CD1c-positive myeloid dendritic cell (primary cell): ENCODE results near the gene RNF26.
A peak's percentile ranks its signal among the peaks of the same experiment; 100 is the strongest.

Source experiments
- DNase-seq: peaks from one replicate; pipeline ENCODE4 v3.0.0-alpha.2; 2016; ENCODE audit errors: extremely low spot score

RNF26 gene

DNA sequence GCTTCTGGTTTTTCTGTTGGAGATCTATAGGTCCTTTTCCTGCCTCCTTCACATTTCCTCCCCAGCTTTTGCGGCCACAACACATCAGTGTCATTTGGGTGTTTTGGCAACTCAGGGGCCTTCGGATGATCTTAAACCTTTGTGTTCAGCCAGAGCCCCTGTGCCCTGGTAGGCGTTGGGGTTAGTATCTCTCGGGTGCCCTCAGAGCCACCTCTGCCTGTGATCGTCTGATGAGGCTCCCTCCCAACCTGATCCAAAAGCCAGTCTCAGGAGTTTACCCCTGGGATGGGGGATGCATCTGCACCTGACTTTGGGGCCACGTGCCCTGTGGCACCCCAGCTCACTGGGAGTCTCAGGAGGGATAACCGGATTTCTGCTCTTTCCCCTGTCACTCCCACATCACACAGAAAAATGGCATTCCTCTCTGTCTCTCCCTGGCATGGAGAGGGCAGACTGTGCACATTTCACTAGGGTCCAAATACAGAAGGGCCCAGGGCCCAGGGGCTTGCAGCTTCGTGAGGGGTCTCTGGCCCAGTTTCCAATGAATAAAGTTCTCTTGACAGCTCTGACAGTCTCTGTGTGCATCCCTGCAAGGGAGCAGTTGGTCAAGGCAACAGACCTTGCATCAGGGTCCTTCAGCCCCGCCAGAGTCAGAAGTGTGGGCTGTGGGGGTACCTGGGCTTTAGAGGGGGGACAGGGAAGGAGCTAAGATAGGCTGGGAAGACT lies 2.6 kb downstream of the RNF26 start:
- DNase-seq = no peak

DNA sequence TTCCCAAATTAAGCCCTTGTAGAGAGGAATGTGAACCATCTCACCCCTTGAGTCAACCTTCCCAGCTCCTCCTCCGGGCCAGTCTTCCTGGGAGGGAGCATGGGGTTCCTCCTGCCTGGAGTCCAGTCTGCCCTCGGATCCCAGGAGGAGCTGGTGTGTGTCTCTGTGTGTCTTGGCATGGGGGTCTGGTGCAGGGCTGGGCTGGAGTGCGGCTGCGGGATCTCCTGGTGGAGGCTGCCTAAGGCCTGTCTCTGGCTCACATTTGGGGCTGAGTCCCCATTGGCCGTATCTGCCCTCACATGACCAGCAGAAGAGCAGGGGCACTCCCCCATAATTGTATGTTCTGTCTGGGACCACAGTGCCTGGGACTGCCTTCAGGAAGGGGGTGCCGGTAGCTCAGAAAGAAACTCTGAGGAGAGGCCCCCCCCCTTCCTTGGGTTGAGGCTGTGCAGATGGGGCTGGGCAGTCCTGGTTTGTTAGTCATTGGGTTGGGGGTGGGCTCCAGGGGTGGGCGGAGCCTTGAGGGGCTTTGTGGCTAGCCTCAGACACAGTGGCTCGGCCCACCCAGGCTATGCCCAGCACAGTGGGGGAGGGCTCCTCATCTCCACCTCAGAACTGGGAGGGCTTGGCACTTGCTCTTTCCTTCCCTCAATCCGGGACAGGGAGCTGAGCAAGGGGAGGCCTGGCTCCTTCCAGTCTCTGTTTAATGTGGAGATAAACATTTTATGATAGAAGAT lies 3.4 kb downstream of the RNF26 start:
- no peak for DNase-seq

DNA sequence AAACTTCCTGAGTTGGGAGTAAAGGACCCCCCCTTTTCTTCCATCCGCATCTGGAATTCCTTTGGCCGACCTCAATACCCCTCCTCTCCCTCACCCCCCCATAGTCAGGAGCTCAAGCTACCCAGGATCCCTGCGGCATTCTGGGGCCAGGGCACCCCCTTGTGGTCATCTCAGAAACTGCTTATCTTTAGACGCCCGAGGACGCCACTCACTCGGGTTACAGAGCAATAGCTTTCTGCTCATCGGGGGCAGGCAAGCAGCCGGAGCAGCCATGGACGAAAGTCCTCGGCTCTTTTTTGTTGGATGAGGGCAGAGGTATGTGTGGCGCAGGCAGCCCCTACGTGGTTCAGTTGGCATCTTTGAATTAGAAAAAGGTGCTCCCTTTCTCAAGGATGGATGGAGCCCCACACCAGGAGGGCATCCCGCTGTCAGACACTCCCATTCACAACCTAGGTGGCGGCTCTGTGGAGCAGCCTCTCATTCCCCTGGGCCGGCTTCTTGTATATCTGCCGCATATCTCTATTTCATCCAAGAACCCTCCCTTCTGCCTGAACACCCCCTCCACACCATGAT lies 4.1 kb downstream of the RNF26 start:
- DNase-seq = peak; percentile 78

DNA sequence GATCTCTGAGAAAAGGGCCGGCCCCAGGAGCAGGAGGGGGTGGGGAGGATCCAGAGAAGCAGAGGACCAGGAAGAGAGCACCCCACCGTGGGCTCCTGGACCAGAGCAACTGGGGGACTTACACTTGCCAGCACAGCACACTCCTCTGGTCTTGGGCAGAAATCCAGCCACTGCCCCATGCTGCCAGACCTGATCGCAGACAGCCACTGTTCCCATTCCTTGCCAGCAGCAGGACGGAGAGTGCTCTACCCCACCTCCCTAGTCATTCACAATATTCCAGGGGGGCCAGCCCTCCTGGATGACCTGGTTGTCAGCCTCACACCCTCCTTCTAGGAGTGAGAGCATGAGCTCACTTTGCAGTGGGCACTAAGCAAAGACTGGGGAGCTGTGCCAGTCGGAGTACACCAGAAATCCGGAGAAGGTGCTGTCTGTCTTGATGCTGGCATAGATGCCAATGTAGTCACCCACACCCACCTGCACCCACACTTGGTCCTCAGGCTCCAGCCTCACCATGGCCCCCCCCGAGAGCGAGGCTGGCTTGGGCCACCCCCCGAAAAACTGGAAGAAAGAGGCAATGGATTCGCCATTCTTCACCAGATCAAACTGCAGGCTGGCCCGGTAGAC lies 4.8 kb downstream of the RNF26 start:
- no peak for DNase-seq

DNA sequence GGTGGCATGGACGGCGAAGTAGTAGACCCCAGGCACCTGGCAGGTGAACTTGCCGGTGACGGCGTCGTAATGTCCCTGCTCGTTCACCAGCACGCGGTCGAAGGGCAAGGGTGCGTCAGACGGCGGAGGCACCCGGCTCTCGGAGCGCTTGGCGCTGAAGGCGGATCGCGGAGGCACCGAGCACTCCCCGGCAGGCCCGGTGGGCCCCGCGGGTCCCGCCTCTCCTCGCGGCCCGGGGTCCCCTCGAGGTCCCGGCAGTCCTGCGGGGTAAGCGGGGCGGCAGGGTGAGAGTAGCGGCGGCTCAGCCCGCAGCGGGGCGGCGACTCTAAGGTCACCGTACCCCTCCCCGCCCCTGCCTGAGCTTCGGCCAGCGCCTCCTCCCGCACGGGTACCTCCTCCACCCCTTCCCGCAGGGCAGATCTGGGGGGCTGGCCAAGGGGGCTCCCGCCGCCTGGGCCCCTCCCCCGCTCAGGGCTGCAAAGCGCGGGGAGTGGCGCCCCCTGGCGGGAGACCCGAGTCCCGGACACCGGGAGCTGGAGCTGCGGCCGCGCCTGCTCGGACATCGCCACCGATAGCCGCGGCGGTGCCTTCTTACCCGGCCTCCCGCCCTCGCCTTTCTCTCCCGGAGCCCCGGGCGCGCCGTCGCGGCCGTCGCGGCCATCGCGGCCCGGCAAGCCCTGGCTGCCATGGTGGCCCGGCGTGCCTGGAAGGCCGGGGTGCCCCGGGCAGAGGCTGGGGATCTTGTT lies 5.4 kb downstream of the RNF26 start:
- DNase-seq = peak; percentile 51

DNA sequence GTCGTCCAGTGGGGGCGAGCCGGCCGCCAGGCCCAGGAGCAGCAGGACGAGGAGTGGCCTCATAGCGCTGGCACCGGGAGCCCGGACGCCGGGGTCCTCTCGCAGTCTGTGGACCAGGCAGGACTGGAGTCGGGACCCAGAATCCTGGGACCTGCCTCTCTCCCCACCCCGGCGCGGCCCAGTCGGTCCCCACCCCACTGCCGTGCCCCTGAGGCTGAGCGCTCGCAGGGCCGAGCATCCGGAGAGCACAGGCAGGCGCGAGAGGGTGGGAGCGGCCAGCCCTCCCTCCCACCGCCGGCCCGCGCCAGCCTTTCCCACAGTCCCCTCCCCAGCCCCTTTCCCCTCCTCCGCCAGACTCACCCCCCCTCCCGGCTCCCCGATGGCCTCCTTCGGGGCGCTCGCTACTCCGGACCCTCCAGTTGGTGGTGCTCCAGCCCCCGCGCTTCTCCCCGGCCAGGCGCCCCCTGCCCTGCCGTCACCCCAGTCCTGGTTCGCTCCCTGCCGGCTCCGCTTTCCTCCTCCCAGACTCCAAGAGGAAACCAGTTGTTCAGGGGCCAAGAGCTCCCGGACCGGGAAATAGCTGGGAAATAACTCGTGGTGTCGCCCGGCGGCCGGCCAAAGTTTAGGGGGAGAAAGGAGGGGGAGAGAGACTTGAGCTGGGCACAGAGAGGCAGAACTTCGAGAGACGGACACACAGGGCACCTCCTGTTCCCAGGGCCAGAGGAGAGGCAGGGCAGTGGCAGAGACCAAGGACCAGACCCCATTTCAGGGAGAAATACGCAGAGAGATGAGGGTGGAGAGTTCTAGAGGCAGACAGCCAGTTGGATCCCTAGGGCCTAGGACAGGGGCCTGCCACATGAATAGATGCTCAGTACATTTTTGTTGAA lies 6.3 kb downstream of the RNF26 start, which contains the start of gene C1QTNF5:
Gene C1QTNF5 (minus strand): TSS at position 549 of the 887 bp plus-strand sequence. CDS start 486 bp downstream, at position 63.
- DNase-seq = no peak

DNA sequence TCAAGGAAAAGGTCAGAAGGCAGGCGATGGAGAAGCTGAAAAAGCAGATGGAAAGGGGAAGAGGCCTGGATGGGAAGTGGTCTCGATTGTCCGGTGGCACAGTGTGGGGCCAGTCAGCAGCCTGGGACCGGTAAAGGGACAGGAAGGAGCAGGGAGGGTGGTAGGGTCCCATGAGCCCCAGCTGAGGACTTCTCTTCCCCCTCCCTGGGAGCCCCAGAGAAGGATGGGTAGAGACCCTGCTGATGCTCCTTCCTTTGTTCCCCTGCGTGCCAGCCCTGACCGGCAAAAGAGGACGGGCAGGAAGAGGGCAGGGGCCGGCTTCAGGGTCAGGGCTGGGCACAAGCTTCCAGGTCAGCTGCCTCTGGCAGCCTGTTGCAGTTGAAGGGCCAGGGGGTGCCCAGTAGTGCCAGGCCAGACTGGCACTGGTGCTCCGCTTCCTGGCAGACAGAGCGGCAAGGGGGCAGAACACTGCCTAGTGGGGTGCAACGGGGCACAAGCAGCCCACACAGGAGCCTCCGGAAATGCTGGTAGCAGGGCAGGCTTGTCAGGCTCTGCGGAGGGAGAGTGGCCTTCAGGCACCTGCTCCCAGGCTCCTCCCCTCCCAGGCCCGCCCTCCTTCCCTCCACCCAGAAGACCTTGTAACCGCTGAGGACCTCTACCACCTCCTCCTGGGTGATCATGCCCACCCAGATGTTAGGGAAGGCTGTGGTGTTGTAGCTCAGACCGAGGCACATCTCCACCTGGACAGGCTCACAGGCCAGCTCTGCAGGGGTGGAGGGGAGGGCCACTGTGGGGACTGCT lies 7.1 kb downstream of the RNF26 start:
- no peak for DNase-seq

DNA sequence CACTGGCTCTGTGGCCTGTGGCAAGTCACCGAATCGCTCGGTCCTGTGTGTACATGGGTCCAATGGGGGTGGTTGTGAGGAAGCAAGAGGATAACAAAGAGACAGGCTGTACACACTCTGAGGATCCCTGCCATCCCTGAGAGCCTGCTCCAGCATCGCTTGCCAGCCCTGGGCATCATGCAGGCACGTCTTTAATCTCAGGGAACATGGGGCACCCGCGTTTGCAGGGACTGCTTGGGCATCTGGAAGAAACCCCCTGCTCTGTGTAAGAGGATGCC lies 7.6 kb downstream of the RNF26 start:
- DNase-seq = no peak

DNA sequence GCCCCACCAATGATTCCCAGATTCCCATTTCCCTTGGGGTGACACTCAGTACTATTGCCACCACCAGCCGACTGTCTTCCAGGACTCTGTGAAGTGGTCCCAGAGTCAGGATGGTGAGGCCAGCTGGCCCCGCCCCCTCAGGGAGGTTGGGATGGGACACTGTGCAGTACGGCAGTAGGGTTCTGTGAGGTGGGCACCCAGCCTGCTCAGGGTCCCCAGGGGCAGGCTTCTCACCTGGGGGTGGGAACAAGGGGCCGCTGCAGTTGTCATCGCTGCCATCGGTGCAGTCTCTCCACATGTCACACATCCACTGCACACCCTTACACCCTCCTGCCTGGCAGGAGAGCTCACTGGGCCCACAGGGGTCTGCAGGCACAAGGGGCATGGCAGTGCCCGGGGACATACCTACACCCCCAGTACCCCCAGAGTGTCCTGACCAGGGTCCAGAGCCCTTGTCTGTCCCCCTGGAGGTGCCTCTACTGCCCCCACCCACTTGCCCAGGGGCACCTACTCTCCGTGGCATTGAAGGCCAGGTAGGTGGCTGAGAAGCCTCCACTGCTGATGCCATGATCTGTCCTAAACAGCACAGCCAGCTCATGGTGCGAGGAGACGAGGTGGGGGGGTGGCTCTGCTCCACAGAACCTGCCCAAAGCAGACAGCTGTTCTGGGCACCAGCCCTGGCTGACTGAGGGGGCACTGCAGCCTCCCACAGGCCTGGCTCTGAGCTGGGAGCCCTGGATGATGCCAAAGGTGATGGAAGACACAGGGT lies 8.2 kb downstream of the RNF26 start:
- no peak for DNase-seq

DNA sequence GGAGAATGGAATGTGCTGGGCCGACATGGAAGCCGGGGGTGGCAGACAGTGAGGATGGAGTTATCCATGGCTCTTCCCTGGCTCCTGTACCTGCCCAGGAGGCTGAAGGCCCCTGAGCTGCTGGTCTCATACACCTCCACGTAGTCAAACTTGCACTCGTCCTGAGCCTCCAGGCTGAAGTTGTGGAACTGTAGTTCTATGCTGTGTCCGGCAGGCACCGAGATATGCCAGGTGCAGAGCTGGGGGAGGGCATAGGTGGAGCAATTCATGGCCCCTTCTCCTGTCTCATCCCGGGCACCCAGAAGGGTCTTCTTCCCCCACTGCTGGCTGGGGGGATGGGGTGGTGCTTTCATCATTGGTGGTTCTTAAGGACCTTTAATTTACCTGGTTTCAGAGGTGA lies 9.4 kb downstream of the RNF26 start:
- DNase-seq = no peak

DNA sequence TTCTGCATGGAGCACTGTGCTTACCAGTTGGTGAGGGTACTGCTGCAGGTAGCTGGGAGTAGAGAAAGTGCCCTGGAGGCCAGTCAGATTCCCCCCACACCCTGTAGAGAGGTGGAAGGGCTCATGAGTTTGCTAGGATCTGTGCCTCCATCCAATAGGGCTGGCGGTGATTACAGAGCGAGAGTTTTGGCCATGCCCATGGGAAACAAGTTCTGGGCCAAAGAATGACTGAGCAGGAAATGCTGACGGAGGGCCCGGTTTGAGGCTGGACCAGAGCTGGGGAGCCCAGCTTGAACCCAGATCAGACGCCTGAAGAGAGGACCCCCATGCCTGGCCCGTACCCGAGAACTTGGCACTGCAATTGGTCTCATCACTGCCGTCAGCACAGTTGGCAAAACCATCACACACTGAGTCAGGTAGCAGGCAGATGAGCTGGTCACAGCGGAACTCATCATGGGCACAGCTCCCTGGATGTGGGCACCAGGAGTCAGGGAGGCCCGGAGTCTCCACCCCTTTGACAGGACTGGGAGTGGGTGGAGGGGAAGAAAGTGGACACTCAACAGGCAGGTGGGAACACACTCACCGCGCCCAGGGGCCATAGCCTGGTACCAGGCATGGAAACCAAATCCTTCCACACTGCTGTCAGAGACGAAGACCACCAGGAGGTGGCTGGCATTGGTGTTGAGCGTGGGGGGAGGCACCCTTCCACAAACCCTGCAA lies 10.1 kb downstream of the RNF26 start:
- no peak for DNase-seq

DNA sequence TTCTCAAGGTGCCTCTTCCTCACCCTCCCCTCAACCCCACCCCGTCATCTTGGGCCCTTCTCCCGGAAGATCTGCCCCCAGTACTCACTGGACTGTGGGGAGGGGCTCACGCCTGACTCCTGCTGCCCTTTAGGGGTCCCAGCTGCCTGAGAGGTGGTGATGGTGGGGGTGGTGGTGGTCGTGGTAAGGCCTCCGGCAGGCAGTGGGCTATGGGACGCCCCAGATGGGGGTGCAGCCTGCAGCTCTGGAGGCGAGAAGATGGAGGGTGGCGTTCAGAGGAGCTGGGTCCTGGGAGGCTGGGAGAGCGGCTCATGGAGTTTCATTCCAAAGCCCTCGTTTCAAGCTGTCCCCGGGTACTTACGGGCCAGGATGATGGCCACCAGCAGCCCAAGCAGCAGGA lies 11.4 kb downstream of the RNF26 start:
- DNase-seq = no peak

DNA sequence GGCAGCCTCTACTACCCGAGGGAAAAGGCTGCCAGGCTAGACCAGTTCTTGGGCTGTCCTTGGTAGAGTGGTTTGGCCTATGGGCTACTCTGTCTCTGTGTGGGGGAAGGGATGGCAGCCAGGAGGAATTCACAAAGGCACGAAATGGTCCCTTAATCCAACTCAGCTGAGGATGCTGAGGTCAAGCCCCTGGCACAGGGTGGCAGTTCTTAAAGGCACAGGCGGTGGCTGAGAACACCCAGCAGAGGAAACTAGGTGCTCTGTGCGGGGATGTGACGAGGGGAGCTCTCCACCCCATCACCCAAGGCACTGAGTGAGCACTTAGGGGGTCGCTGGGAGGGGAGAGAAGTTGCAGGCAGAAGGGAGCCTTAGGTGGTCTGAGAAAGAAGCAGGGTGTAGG lies 12.3 kb downstream of the RNF26 start, which contains the start of gene MFRP:
Gene MFRP (minus strand): TSS at position 101 of the 400 bp plus-strand sequence. CDS start 192 bp downstream, outside the sequence.
- no peak for DNase-seq

DNA sequence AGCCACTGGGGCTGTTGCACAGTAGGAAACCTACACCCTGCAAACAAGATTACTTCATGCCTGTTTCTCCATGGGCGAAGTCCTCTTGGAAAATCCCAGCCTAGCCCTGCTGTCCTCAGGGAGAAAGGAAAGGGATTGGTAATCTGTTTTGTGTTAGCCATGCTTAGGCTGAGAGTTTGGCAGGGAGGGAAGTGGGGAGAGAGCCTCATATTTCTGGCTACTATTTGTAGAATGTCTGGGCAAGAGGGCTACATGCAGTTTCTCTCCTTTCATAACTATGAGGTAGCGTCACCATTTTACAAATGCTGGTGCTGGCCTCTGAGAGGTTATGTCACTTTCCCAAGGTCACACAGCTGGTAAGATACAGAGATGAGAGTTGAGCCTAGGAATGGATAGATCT lies 12.9 kb downstream of the RNF26 start:
- DNase-seq = no peak

DNA sequence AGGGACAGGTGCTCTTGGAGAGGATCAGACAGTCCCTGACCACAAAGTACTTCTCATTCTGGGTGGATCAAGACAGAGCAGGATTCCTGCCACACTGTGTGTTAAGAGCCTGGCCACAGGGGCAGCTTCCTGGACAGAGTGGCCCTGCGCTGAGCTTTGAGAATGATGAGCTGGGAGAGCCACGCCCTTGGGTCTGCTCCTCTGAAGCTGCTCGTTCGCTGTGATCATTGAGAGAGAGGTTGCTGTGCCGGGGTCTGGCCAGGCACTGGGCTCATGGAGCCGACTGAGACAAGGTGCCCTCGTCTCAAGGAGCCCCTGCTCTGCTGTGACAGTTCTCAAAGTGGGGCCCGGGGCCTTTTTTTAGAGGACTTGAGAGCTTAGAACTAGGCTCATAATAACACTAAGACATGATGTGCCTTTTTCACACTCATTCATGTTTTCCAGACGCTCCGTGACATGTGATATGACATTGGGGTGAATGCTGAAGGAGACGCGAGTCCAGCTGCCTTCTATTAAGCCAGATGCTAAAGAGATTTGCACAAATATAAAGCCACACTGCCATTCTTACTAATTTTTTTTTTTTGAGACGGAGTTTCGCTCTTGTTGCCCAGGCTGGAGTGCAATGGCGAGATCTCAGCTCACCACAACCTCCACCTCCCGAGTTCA lies 13.7 kb downstream of the RNF26 start:
- no peak for DNase-seq

DNA sequence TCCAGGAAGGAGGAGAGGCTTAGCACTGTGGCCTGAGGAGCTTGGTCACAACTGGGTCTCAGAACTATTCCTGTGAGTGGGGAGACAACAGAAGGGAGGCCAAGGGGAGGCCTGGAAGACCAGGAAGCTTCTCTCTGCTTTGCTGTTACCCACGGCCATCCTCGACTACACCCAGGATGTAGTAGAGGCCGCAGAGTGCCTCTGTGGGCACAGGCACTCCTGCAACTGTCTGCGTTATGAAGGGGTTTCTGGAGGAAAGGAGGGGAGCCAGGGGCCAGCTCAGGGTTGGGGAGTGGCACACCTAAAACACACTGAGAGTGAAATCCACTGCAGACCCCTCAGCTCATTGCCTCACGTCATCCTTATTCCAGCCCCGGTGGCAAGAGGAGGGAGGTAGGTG lies 16.0 kb downstream of the RNF26 start:
- DNase-seq = no peak

DNA sequence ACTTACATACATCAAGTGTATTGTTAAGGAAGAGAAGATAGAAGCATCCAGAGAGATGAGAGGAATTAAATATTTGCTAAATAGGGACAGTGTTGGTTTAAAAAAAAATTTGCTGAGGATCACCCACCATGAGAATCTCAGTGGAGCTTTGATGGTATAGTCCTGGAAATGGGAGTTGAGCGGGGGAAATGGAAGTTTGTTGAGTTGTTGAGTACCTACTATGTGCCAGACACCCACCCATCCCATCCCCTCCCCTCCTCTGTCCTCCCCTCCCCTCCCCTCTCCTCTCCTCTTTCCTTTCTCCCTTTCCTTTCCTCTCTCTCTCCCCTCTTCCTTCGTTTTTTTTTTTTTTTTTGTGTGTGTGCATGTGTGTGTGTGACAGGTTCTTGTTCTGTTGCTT lies 16.9 kb downstream of the RNF26 start:
- DNase-seq = no peak

DNA sequence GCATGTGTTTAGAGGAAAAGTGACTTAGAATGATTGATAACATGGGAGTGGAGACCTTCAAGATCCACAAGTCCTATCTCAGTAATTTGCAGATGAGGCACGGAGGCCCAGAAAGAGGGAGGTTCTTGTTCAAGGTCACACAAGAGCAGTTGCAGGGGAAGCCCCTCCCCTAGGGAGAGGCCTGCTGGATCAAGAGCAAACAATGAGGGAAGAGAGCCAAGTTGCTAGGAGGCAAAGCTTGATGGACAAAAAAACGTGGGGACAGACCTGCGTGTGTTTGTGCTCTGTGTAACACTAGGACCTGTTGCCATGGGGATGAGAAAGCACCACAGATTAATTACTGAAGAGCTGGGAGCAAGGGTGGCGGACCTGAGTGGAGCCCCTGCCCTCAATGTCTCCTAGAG lies 18.5 kb downstream of the RNF26 start:
- DNase-seq = no peak
